Measurements from ENCODE around the gene SNED1.

SNED1 gene

GRCh38 chr2:241003047-241003360 is 4.6 kb downstream of the SNED1 start:
- FAIRE-seq (no peak), DNase-seq (ENCODE audit: insufficient read length, low spot score) (no peak)
- TF ChIP-seq TAF1 (IDR thresholded peaks at IDR 0.05; ENCODE audit: low read depth, low read length) (no peak), SPI1 (IDR thresholded peaks at IDR 0.05; ENCODE audit: low read depth, low read length) (no peak), POLR2A (IDR thresholded peaks at IDR 0.05; ENCODE audit: low read depth, low read length) (no peak), PAX5 (IDR thresholded peaks at IDR 0.05; ENCODE audit: insufficient read depth, low read length, severe bottlenecking) (no peak), POLR2AphosphoS5 (IDR thresholded peaks at IDR 0.05; ENCODE audit: low read depth, low read length) (no peak), POU2F2 (IDR thresholded peaks at IDR 0.05; ENCODE audit: low read depth, low read length) (no peak)

GRCh38 chr2:241003369-241003768 is 5.0 kb downstream of the SNED1 start:
- no peak for TF ChIP-seq POLR2AphosphoS5 (IDR thresholded peaks at IDR 0.05; ENCODE audit: low read depth, low read length)
- no peak for TF ChIP-seq PAX5 (IDR thresholded peaks at IDR 0.05; ENCODE audit: insufficient read depth, low read length, severe bottlenecking)
- no peak for TF ChIP-seq POU2F2 (IDR thresholded peaks at IDR 0.05; ENCODE audit: low read depth, low read length)
- TF ChIP-seq SPI1 (IDR thresholded peaks at IDR 0.05; ENCODE audit: low read depth, low read length) = no peak
- no peak for TF ChIP-seq TAF1 (IDR thresholded peaks at IDR 0.05; ENCODE audit: low read depth, low read length)
- TF ChIP-seq POLR2A (IDR thresholded peaks at IDR 0.05; ENCODE audit: low read depth, low read length) = no peak
- DNase-seq (ENCODE audit: insufficient read length, low spot score) (no peak), FAIRE-seq (no peak)

GRCh38 chr2:241003830-241004564 is 5.6 kb downstream of the SNED1 start:
- FAIRE-seq = no peak
- TF ChIP-seq PAX5 (IDR thresholded peaks at IDR 0.05; ENCODE audit: insufficient read depth, low read length, severe bottlenecking) (no peak), POLR2AphosphoS5 (IDR thresholded peaks at IDR 0.05; ENCODE audit: low read depth, low read length) (no peak), TAF1 (IDR thresholded peaks at IDR 0.05; ENCODE audit: low read depth, low read length) (no peak), POLR2A (IDR thresholded peaks at IDR 0.05; ENCODE audit: low read depth, low read length) (no peak), POU2F2 (IDR thresholded peaks at IDR 0.05; ENCODE audit: low read depth, low read length) (no peak), SPI1 (IDR thresholded peaks at IDR 0.05; ENCODE audit: low read depth, low read length) (no peak)
- DNase-seq (ENCODE audit: insufficient read length, low spot score) = no peak

GRCh38 chr2:241005569-241005968 is 7.2 kb downstream of the SNED1 start:
- no peak for FAIRE-seq
- DNase-seq (ENCODE audit: insufficient read length, low spot score) = no peak
- TF ChIP-seq SPI1 (IDR thresholded peaks at IDR 0.05; ENCODE audit: low read depth, low read length) (no peak), POLR2AphosphoS5 (IDR thresholded peaks at IDR 0.05; ENCODE audit: low read depth, low read length) (no peak), POU2F2 (IDR thresholded peaks at IDR 0.05; ENCODE audit: low read depth, low read length) (no peak), TAF1 (IDR thresholded peaks at IDR 0.05; ENCODE audit: low read depth, low read length) (no peak), PAX5 (IDR thresholded peaks at IDR 0.05; ENCODE audit: insufficient read depth, low read length, severe bottlenecking) (no peak), POLR2A (IDR thresholded peaks at IDR 0.05; ENCODE audit: low read depth, low read length) (no peak)

- no peak for FAIRE-seq
- DNase-seq (ENCODE audit: insufficient read length, low spot score) = no peak
- TF ChIP-seq SPI1 (IDR thresholded peaks at IDR 0.05; ENCODE audit: low read depth, low read length) = no peak
These were observed 8.0 kb downstream of the SNED1 start for GRCh38 chr2:241006412-241006811.

GRCh38 chr2:241007111-241007510 is 8.7 kb downstream of the SNED1 start:
- no peak for TF ChIP-seq POU2F2 (IDR thresholded peaks at IDR 0.05; ENCODE audit: low read depth, low read length)
- no peak for TF ChIP-seq PAX5 (IDR thresholded peaks at IDR 0.05; ENCODE audit: insufficient read depth, low read length, severe bottlenecking)
- no peak for TF ChIP-seq POLR2A (IDR thresholded peaks at IDR 0.05; ENCODE audit: low read depth, low read length)
- TF ChIP-seq TAF1 (IDR thresholded peaks at IDR 0.05; ENCODE audit: low read depth, low read length) = no peak
- TF ChIP-seq SPI1 (IDR thresholded peaks at IDR 0.05; ENCODE audit: low read depth, low read length) = no peak
- no peak for TF ChIP-seq POLR2AphosphoS5 (IDR thresholded peaks at IDR 0.05; ENCODE audit: low read depth, low read length)
- DNase-seq (ENCODE audit: insufficient read length, low spot score) (no peak), FAIRE-seq (no peak)

GRCh38 chr2:241007880-241008710 is 9.7 kb downstream of the SNED1 start:
- no peak for DNase-seq (ENCODE audit: insufficient read length, low spot score)
- TF ChIP-seq SPI1 (IDR thresholded peaks at IDR 0.05; ENCODE audit: low read depth, low read length) = no peak
- no peak for TF ChIP-seq PAX5 (IDR thresholded peaks at IDR 0.05; ENCODE audit: insufficient read depth, low read length, severe bottlenecking)
- no peak for TF ChIP-seq POLR2A (IDR thresholded peaks at IDR 0.05; ENCODE audit: low read depth, low read length)
- no peak for TF ChIP-seq POU2F2 (IDR thresholded peaks at IDR 0.05; ENCODE audit: low read depth, low read length)
- TF ChIP-seq TAF1 (IDR thresholded peaks at IDR 0.05; ENCODE audit: low read depth, low read length) = no peak
- TF ChIP-seq POLR2AphosphoS5 (IDR thresholded peaks at IDR 0.05; ENCODE audit: low read depth, low read length) = no peak
- no peak for FAIRE-seq

- FAIRE-seq (no peak), DNase-seq (ENCODE audit: insufficient read length, low spot score) (no peak)
- TF ChIP-seq SPI1 (IDR thresholded peaks at IDR 0.05; ENCODE audit: low read depth, low read length) (no peak), POU2F2 (IDR thresholded peaks at IDR 0.05; ENCODE audit: low read depth, low read length) (no peak), PAX5 (IDR thresholded peaks at IDR 0.05; ENCODE audit: insufficient read depth, low read length, severe bottlenecking) (no peak), TAF1 (IDR thresholded peaks at IDR 0.05; ENCODE audit: low read depth, low read length) (no peak), POLR2A (IDR thresholded peaks at IDR 0.05; ENCODE audit: low read depth, low read length) (no peak), POLR2AphosphoS5 (IDR thresholded peaks at IDR 0.05; ENCODE audit: low read depth, low read length) (no peak)
These were observed 10.3 kb downstream of the SNED1 start for GRCh38 chr2:241008711-241009121.

- TF ChIP-seq SPI1 (IDR thresholded peaks at IDR 0.05; ENCODE audit: low read depth, low read length) (no peak), POLR2AphosphoS5 (IDR thresholded peaks at IDR 0.05; ENCODE audit: low read depth, low read length) (no peak), PAX5 (IDR thresholded peaks at IDR 0.05; ENCODE audit: insufficient read depth, low read length, severe bottlenecking) (no peak), TAF1 (IDR thresholded peaks at IDR 0.05; ENCODE audit: low read depth, low read length) (no peak), POLR2A (IDR thresholded peaks at IDR 0.05; ENCODE audit: low read depth, low read length) (no peak), POU2F2 (IDR thresholded peaks at IDR 0.05; ENCODE audit: low read depth, low read length) (no peak)
- DNase-seq (ENCODE audit: insufficient read length, low spot score) (no peak), FAIRE-seq (no peak)
These were observed 10.8 kb downstream of the SNED1 start for GRCh38 chr2:241009191-241009590.
